OCI-LY1 (cell line): ENCODE data around the gene RGCC.
A peak's percentile ranks its signal among the peaks of the same experiment; 100 is the strongest.

Experiments
- H2AFZ ChIP-seq: fragments of 200-600 bp; sonication (generic), shearing (Covaris generic); 2 replicates; pipeline ENCODE4 v1.6.0; 2014; ENCODE audit warnings: antibody characterized with exemption, mild to moderate bottlenecking, low read length
- H3F3A ChIP-seq: fragments of 200-600 bp; sonication (generic), shearing (Covaris generic); 2 replicates; pipeline ENCODE4 v1.6.0; 2014; ENCODE audit warnings: mild to moderate bottlenecking, antibody characterized with exemption, low read length, moderate library complexity; ENCODE audit not compliant: insufficient read depth
- H3K27ac ChIP-seq: fragments of 200-600 bp; sonication (generic); 2 replicates; pipeline ENCODE4 v1.5.1; 2014; ENCODE audit warnings: low read length, mixed run types, mild to moderate bottlenecking, low read depth; ENCODE audit not compliant: poor library complexity, severe bottlenecking
- H3K27me3 ChIP-seq: fragments of 200-600 bp; sonication (generic); 2 replicates; pipeline ENCODE4 v1.6.0; 2014; ENCODE audit warnings: antibody characterized with exemption, mild to moderate bottlenecking, low read length, moderate library complexity; ENCODE audit not compliant: insufficient read depth
- H3K36me3 ChIP-seq: fragments of 200-600 bp; sonication (generic); 2 replicates; pipeline ENCODE4 v1.6.1; 2014; ENCODE audit warnings: mild to moderate bottlenecking, antibody characterized with exemption, low read length, moderate library complexity, mixed read lengths; ENCODE audit not compliant: insufficient read depth
- H3K4me1 ChIP-seq: fragments of 200-600 bp; sonication (generic); 2 replicates; pipeline ENCODE4 v1.5.1; 2014; ENCODE audit warnings: mild to moderate bottlenecking, low read length, moderate library complexity; ENCODE audit not compliant: insufficient read depth, severe bottlenecking
- H3K4me2 ChIP-seq: fragments of 200-600 bp; sonication (generic), shearing (Covaris generic); 2 replicates; pipeline ENCODE4 v1.6.1; 2014; ENCODE audit warnings: low read length
- H3K4me3 ChIP-seq: fragments of 200-600 bp; sonication (generic); 2 replicates; pipeline ENCODE4 v1.5.1; 2014; ENCODE audit warnings: low read length, low read depth, mild to moderate bottlenecking, mixed read lengths; ENCODE audit not compliant: poor library complexity, severe bottlenecking
- H3K79me2 ChIP-seq: fragments of 200-600 bp; shearing (Covaris generic); 2 replicates; pipeline ENCODE4 v1.6.1; 2016; ENCODE audit warnings: mixed run types, low read length, mixed read lengths; ENCODE audit not compliant: insufficient read depth
- H3K9ac ChIP-seq: fragments of 200-600 bp; sonication (generic), shearing (Covaris generic); 2 replicates; pipeline ENCODE4 v1.6.1; 2014; ENCODE audit warnings: mild to moderate bottlenecking, low read length, mixed read lengths
- H3K9me2 ChIP-seq: fragments of 200-600 bp; sonication (generic), shearing (Covaris generic); 2 replicates; pipeline ENCODE4 v1.6.1; 2014; ENCODE audit warnings: low read depth, mild to moderate bottlenecking, low read length, mixed read lengths
- H3K9me3 ChIP-seq: fragments of 200-600 bp; shearing (Covaris generic); 2 replicates; pipeline ENCODE4 v1.6.1; 2014; ENCODE audit warnings: low read length, mixed read lengths
- H4K20me1 ChIP-seq: fragments of 200-600 bp; sonication (generic), shearing (Covaris generic); 2 replicates; pipeline ENCODE4 v1.6.0; 2016; ENCODE audit warnings: mild to moderate bottlenecking, low read length; ENCODE audit not compliant: insufficient read depth
- EZH2 ChIP-seq: fragments of 200-600 bp; sonication (generic), shearing (Covaris generic); IDR thresholded peaks from 2 replicates; pipeline ENCODE4 v1.8.0; 2017; ENCODE audit warnings: borderline replicate concordance, mixed run types, mild to moderate bottlenecking, antibody characterized with exemption, low read length, moderate library complexity, mixed read lengths
- TF ChIP-seq, protein P1 (sequence below): fragments of 200-600 bp; sonication (generic), shearing (Covaris generic); IDR thresholded peaks from 2 replicates; pipeline ENCODE4 v1.5.1; 2017; ENCODE audit warnings: mild to moderate bottlenecking, antibody characterized with exemption, low read length, moderate library complexity, mixed read lengths

The RGCC gene

DNA sequence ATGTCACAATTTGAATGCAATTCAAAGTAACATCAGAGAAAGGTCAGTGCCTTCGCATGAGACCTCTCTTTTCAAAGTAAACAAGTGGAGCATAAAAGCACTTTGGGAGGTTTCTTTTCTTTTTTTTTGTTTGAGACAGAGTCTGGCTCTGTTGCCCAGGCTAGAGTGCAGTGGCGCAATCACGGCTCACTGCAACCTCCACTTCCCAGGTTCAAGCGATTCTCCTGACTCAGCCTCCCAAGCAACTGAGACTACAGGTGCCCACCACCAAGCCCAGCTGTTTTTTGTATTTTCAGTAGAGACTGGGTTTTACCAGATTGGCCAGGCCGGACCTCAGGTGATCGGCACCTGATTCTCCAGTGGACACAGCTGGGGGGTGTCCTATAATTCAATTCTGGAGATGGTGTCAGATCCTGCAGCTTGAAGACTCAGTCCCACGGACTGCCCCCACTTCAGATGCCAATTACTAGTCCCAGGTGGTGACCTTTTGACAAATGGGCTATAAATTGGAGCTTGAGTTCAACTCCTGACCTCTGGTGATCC lies 57.6 kb downstream of the RGCC start:
- 0 out of 2 replicates have a peak, but pooled peaks cover 3% of the 10 kb centered on the region for H3F3A ChIP-seq
- H3K9me2 ChIP-seq = no peaks in the 10 kb centered on the region
- no peaks in the 10 kb centered on the region for H3K27me3 ChIP-seq
- peaks cover 3% of the 10 kb centered on the region; the same call in 1 of the 2 replicates for H3K9me3 ChIP-seq
- peak overlapping the region; percentile 92 for H3K27ac ChIP-seq
- TF ChIP-seq EZH2 = no peak
- TF ChIP-seq, protein P1, sequence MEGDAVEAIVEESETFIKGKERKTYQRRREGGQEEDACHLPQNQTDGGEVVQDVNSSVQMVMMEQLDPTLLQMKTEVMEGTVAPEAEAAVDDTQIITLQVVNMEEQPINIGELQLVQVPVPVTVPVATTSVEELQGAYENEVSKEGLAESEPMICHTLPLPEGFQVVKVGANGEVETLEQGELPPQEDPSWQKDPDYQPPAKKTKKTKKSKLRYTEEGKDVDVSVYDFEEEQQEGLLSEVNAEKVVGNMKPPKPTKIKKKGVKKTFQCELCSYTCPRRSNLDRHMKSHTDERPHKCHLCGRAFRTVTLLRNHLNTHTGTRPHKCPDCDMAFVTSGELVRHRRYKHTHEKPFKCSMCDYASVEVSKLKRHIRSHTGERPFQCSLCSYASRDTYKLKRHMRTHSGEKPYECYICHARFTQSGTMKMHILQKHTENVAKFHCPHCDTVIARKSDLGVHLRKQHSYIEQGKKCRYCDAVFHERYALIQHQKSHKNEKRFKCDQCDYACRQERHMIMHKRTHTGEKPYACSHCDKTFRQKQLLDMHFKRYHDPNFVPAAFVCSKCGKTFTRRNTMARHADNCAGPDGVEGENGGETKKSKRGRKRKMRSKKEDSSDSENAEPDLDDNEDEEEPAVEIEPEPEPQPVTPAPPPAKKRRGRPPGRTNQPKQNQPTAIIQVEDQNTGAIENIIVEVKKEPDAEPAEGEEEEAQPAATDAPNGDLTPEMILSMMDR = no peak
- no peaks in the 10 kb centered on the region for H4K20me1 ChIP-seq
- H3K79me2 ChIP-seq = no peaks in the 10 kb centered on the region
- no peak overlapping the region for H3K4me2 ChIP-seq
- H3K4me3 ChIP-seq = no peak overlapping the region
- peaks cover 30% of the 10 kb centered on the region for H3K4me1 ChIP-seq
- H3K36me3 ChIP-seq = no peaks in the 10 kb centered on the region
- H3K9ac ChIP-seq = no peak overlapping the region
- no peak overlapping the region for H2AFZ ChIP-seq

DNA sequence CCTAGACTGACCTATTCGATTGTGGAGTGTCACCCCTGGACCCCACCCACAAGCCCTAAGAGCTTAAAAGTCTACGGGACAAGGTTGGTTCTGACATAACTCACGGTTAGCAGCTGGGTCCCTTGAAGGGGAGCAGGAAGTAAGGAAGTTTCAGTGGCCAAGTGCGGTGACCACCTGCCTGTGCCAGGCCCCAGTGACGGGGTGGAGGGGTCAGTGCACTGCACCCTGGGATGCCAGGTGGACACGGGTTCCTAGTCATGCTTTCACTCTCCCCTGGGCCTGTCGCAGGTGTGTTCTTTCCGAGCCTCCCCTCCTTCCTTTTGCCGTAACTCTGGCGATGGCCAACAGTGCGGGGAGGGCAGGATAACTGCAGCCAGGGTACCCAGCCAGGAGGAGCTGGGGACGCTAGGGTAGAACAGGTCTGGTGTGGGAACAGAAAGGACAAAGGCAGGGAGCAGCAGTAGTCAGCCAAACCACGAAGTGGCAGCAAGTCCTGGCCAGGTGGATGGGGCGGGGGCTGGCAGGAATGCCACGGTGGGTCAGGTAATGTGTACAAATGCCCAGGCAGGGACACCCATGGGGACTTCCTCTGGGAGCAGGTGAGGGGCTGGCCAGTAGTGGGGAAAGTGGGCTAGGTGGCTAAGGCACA lies 58.3 kb downstream of the RGCC start:
- Histone ChIP-seq H3K79me2 (no peaks in the 10 kb centered on the region), H3K27ac (no peak overlapping the region), H4K20me1 (no peaks in the 10 kb centered on the region), H3K9ac (no peak overlapping the region), H3K9me2 (no peaks in the 10 kb centered on the region), H3K4me1 (peaks cover 30% of the 10 kb centered on the region), H3K27me3 (no peaks in the 10 kb centered on the region), H3F3A (0 out of 2 replicates have a peak, but pooled peaks cover 3% of the 10 kb centered on the region), H3K9me3 (peaks cover 3% of the 10 kb centered on the region; the same call in 1 of the 2 replicates), H3K4me2 (no peak overlapping the region), H3K36me3 (no peaks in the 10 kb centered on the region), H2AFZ (no peak overlapping the region), H3K4me3 (no peak overlapping the region)
- TF ChIP-seq, protein P1 = no peak
- TF ChIP-seq EZH2 = no peak

DNA sequence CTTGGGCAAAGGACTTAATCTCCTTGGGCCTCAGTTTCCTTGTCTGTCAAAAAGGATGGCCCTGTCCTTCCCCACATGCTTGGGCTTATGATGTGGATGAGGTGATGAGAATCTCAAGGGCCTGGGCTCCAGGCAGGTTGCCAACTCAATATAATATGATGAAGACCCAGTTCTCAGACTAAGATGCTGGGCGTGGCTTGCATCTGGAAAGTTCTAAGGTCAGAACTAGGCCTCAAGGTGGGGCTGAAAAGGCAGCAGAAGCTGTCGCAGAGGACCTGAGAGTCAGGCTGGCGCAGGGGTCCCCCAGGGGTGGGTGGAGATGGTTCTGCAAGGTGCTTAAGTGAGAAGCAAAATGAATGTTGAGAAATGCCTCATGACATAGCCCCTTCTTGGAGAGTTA lies 58.8 kb downstream of the RGCC start:
- H3K4me3 ChIP-seq = no peak overlapping the region
- H3K9ac ChIP-seq = no peak overlapping the region
- H3K36me3 ChIP-seq = no peaks in the 10 kb centered on the region
- no peaks in the 10 kb centered on the region for H3K27me3 ChIP-seq
- H3K79me2 ChIP-seq = no peaks in the 10 kb centered on the region
- TF ChIP-seq, protein P1 = no peak
- TF ChIP-seq EZH2 = no peak
- H2AFZ ChIP-seq = no peak overlapping the region
- H3K4me1 ChIP-seq = peaks cover 30% of the 10 kb centered on the region
- no peak overlapping the region for H3K27ac ChIP-seq
- H3F3A ChIP-seq = 0 out of 2 replicates have a peak, but pooled peaks cover 3% of the 10 kb centered on the region
- no peak overlapping the region for H3K4me2 ChIP-seq
- H3K9me2 ChIP-seq = no peaks in the 10 kb centered on the region
- H3K9me3 ChIP-seq = peaks cover 3% of the 10 kb centered on the region; the same call in 1 of the 2 replicates
- H4K20me1 ChIP-seq = no peaks in the 10 kb centered on the region
